Progenitor cell of endocrine pancreas (in vitro differentiated cells): ENCODE results near the gene NLRP9. TPM values are rescaled to one million over a fixed set of nuclear protein-coding genes. Genes with fewer than 3 reads are reported as not detected.

Experiments used
- DNase-seq: peaks from one replicate; pipeline ENCODE4 v3.0.0; 2021; ENCODE audit warnings: low spot score; ENCODE audit not compliant: unreplicated experiment
- H3K27ac Mint-ChIP-seq: 2 replicates; pipeline ENCODE4 v1.8.0; 2021; ENCODE audit warnings: mild to moderate bottlenecking, moderate library complexity, mixed read lengths
- H3K27me3 Mint-ChIP-seq: 2 replicates; pipeline ENCODE4 v1.8.0; 2021; ENCODE audit warnings: mixed read lengths
- H3K36me3 Mint-ChIP-seq: 2 replicates; pipeline ENCODE4 v1.8.0; 2022; ENCODE audit warnings: mixed read lengths; ENCODE audit not compliant: insufficient read depth
- H3K4me1 Mint-ChIP-seq: 2 replicates; pipeline ENCODE4 v1.8.0; 2021; ENCODE audit warnings: low read depth, mixed read lengths
- H3K4me3 Mint-ChIP-seq: 2 replicates; pipeline ENCODE4 v1.8.0; 2021; ENCODE audit warnings: low read depth, mild to moderate bottlenecking, moderate library complexity, mixed read lengths
- H3K9me3 Mint-ChIP-seq: 2 replicates; pipeline ENCODE4 v1.8.0; 2021; ENCODE audit warnings: low read depth, mixed read lengths
- CTCF ChIP-seq: fragments of 200-600 bp; sonication (generic); IDR thresholded peaks from one replicate; pipeline ENCODE4 v1.5.0; 2021; ENCODE audit warnings: antibody characterized with exemption, mild to moderate bottlenecking; ENCODE audit not compliant: unreplicated experiment
- total RNA-seq: library from RNA; stranded (reverse); gene quantifications from 2 replicates; pipeline ENCODE4 v1.2.1, GENCODE V29; 2021

The NLRP9 gene
- total RNA-seq, 1 donor from 2014 or later, result not detected

DNA sequence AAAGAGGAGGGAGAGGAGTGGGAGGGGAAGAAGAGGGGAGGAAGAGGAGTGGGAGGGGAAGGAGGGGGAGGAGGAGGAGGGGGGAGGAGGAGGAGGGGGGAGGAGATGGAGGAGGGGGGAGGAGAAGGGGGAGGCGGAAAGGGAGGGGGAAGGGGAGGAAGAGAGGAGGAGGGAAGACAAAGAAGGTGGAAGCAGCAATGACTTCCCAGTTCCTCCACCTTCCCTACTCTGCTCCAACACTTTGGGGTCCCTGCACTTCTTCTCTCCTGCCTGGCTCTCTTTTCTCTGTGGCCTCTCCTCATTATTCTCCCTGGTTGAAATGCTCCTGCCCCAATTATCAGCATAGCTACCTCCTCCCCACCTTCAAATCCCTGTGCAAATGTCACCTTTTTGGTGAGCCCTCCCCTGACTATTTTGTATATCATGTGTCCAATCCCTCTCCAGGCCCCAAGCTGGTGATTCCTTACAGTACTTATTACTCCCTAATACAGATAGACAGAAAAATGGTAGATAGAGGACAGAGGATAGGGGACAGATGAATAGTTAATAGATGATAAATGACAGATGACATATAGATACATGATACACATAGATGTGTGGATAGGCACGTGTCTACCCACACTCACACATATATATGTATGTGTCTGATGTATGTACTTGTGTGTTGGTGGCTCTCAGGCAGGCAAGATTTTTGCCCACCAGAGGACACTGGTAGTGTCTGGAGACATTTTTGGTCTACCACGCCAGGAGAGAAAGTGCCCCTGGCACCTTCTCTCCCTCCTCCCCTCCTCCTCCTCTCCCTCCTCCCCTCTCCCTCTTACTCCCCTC lies 25.2 kb downstream of the NLRP9 start:
- DNase-seq, result no peak
- H3K9me3 Mint-ChIP-seq, result peaks cover 34% of the 10 kb centered on the region
- H3K4me1 Mint-ChIP-seq, result no peaks in the 10 kb centered on the region
- no peak overlapping the region for H3K27ac Mint-ChIP-seq
- no peak overlapping the region for H3K4me3 Mint-ChIP-seq
- no peak for TF ChIP-seq CTCF
- peaks cover 6% of the 10 kb centered on the region for H3K36me3 Mint-ChIP-seq
- H3K27me3 Mint-ChIP-seq, result no peaks in the 10 kb centered on the region

DNA sequence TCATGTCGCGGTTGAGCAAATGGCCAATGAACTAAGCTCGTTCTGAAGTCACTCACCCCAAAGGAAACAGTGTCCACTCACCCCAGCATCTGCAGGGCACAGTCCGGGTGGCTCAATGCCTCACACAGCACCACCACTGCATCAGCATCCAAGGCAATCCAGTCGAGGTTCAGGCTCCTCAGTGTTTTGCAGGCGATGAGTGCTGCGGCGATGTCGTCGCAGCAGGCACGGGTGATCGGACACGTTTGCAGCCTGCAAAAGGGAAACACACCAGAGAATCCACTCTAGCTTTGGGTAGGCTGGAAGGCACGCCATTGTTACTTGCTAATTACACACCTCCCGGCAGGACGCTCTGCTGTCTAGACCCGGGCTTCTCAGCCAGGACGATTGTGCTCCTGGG lies 26.5 kb downstream of the NLRP9 start:
- Mint-ChIP-seq H3K27me3 (no peaks in the 10 kb centered on the region), H3K4me3 (no peak overlapping the region), H3K27ac (no peak overlapping the region), H3K36me3 (peaks cover 6% of the 10 kb centered on the region), H3K4me1 (no peaks in the 10 kb centered on the region), H3K9me3 (peaks cover 29% of the 10 kb centered on the region)
- no peak for DNase-seq
- no peak for TF ChIP-seq CTCF

- no peak overlapping the region for H3K4me3 Mint-ChIP-seq
- no peak overlapping the region for H3K27ac Mint-ChIP-seq
- peaks cover 23% of the 10 kb centered on the region for H3K9me3 Mint-ChIP-seq
- H3K4me1 Mint-ChIP-seq, result peaks cover 7% of the 10 kb centered on the region
- DNase-seq, result no peak
- no peaks in the 10 kb centered on the region for H3K27me3 Mint-ChIP-seq
- peaks cover 31% of the 10 kb centered on the region for H3K36me3 Mint-ChIP-seq
- no peak for TF ChIP-seq CTCF
These were observed 32.2 kb downstream of the NLRP9 start for GRCh38 chr19:55705972-55706371.

DNA sequence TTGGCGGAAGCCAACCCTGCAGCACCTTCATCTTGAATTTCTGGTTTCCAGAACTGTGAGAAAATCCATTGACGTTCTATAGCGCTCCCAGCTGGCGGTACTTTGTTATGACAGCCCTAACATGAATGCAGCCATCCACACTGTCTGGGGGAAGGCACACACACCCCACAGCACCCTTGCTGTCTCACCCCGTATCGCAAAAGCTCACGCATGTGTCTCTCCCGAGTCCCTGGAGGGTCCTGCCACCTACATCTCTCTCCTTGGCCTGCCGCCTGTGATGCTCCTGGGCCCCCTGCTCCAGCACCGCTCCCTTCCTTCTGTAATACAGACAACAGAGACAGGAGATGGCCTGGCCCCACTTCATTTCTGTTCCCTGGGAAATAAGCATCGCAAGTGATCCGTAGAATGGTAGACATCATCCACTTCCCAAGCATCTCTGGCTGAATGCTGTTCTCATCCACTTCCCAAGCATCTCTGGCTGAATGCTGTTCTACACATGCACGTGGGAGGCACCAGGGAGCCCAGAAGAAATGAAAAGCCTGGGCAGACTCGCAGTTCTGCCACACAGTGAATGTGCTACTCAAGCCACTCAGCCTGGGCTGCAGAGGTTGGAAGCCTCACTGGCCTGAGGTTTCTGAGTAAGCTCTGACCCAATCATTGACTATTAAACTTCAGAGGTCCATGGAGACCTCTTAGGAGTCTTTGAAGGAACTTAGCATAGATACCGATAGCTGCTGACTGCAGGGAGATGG lies 33.5 kb downstream of the NLRP9 start:
- no peak for DNase-seq
- no peaks in the 10 kb centered on the region for H3K27me3 Mint-ChIP-seq
- H3K36me3 Mint-ChIP-seq, result peaks cover 37% of the 10 kb centered on the region
- H3K9me3 Mint-ChIP-seq, result peaks cover 20% of the 10 kb centered on the region
- no peak overlapping the region for H3K4me3 Mint-ChIP-seq
- no peak for TF ChIP-seq CTCF
- peaks cover 7% of the 10 kb centered on the region for H3K4me1 Mint-ChIP-seq
- peak overlapping the region; percentile 50 for H3K27ac Mint-ChIP-seq

DNA sequence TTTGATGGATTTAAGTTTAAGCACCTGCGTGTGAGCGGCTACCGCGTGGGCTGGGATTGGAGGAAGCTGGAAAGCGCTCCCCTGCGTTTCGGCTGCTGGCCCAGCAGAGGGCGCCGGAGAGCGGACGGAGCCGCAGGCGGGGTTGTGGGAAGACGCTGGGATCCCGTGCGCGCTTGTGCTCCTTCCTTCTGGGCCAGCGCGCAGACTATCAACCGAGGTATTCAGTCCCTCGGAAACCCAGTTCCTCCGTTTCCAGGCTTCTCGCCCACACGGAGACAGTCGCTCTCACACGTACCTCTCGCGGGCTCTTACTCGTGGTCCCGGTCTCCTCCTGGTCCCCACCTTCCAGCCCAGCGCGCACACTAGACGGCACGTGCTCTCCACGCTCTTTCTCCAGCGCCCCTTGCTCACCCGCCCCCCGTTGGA lies 34.4 kb downstream of the NLRP9 start:
- H3K4me3 Mint-ChIP-seq, result no peak overlapping the region
- H3K4me1 Mint-ChIP-seq, result peaks cover 7% of the 10 kb centered on the region
- TF ChIP-seq CTCF, result peak; percentile 45
- peaks cover 17% of the 10 kb centered on the region for H3K9me3 Mint-ChIP-seq
- H3K27me3 Mint-ChIP-seq, result no peaks in the 10 kb centered on the region
- peaks cover 42% of the 10 kb centered on the region for H3K36me3 Mint-ChIP-seq
- H3K27ac Mint-ChIP-seq, result no peak overlapping the region
- no peak for DNase-seq
